HepG2 (cell line): ENCODE measurements around the gene SNX11. TPM values are rescaled to one million over a fixed set of nuclear protein-coding genes. Genes with fewer than 3 reads are reported as not detected.

Source experiments
- GLMP ChIP-seq: sonication (generic); formaldehyde crosslinking; IDR thresholded peaks from 2 replicates; pipeline ENCODE4 v1.9.0; 2021; ENCODE audit warnings: missing genetic modification reagents, mild to moderate bottlenecking, borderline replicate concordance
- HNF4G ChIP-seq, 2 experiments: sonication (generic) in 1 of 2; formaldehyde crosslinking in 1 of 2; IDR thresholded peaks; 2 replicates each; pipeline versions ENCODE4 v1.4.0 to v1.6.1; 2011 to 2020; ENCODE audit warnings: borderline replicate concordance in 2 of 2, low read depth in 2 of 2, mild to moderate bottlenecking in 2 of 2, low read length in 1 of 2, missing genetic modification reagents in 1 of 2, moderate library complexity in 1 of 2
- IKZF4 ChIP-seq: sonication (generic); formaldehyde crosslinking; IDR thresholded peaks from 2 replicates; pipeline ENCODE4 v1.5.1; 2020; ENCODE audit warnings: borderline replicate concordance, mild to moderate bottlenecking, low read depth, missing genetic modification reagents; ENCODE audit errors: not compliant biosample characterization
- ISX ChIP-seq: sonication (generic); formaldehyde crosslinking; conservative IDR thresholded peaks from 2 replicates; pipeline ENCODE4 v1.5.0; 2020; ENCODE audit warnings: missing genetic modification reagents
- KLF15 ChIP-seq: sonication (generic); formaldehyde crosslinking; IDR thresholded peaks from 2 replicates; pipeline ENCODE4 v1.8.1; 2023; ENCODE audit warnings: borderline replicate concordance, mild to moderate bottlenecking, inconsistent platforms, missing genetic modification reagents, mixed read lengths
- KMT2A ChIP-seq: sonication (generic); formaldehyde crosslinking; IDR thresholded peaks from 2 replicates; pipeline ENCODE4 v1.4.0; 2020; ENCODE audit warnings: missing genetic modification reagents
- LCORL ChIP-seq, 2 experiments: fragments of 450-650 bp in 1 of 2; sonication (generic) in 1 of 2; formaldehyde crosslinking in 1 of 2; IDR thresholded peaks; 2 replicates each; pipeline versions ENCODE4 v1.5.0 to v1.6.1; 2017 to 2020; ENCODE audit warnings: antibody characterized with exemption in 1 of 2, missing genetic modification reagents in 1 of 2
- PRMT3 ChIP-seq: sonication (generic); formaldehyde crosslinking; IDR thresholded peaks from 2 replicates; pipeline ENCODE4 v1.8.1; 2022; ENCODE audit warnings: low read depth, mild to moderate bottlenecking, moderate library complexity, missing genetic modification reagents, borderline replicate concordance
- SETDB1 ChIP-seq: sonication (generic); formaldehyde crosslinking; IDR thresholded peaks from 2 replicates; pipeline ENCODE4 v1.5.1; 2020; ENCODE audit warnings: missing genetic modification reagents, mild to moderate bottlenecking, borderline replicate concordance
- TRIM22 ChIP-seq: fragments of 450-650 bp; IDR thresholded peaks from 2 replicates; pipeline ENCODE4 v1.6.1; 2017
- ZBTB7A ChIP-seq: sonication (generic); formaldehyde crosslinking; IDR thresholded peaks from 2 replicates; pipeline ENCODE4 v1.8.0; 2022; ENCODE audit warnings: mild to moderate bottlenecking, missing genetic modification reagents
- ZFP36L2 ChIP-seq: sonication (generic); formaldehyde crosslinking; IDR thresholded peaks from 2 replicates; pipeline ENCODE4 v1.4.0; 2020; ENCODE audit warnings: missing genetic modification reagents
- ZMAT5 ChIP-seq: sonication (generic); formaldehyde crosslinking; IDR thresholded peaks from 2 replicates; pipeline ENCODE4 v1.5.0; 2020; ENCODE audit warnings: mild to moderate bottlenecking, low read depth, missing genetic modification reagents, borderline replicate concordance
- ZNF430 ChIP-seq: sonication (generic); formaldehyde crosslinking; IDR thresholded peaks from 2 replicates; pipeline ENCODE4 v1.9.0; 2021; ENCODE audit warnings: mild to moderate bottlenecking, missing genetic modification reagents
- ZNF432 ChIP-seq: sonication (generic); formaldehyde crosslinking; IDR thresholded peaks from 2 replicates; pipeline ENCODE4 v1.5.0; 2020; ENCODE audit warnings: missing genetic modification reagents, mild to moderate bottlenecking, borderline replicate concordance
- ZNF569 ChIP-seq: sonication (generic); formaldehyde crosslinking; IDR thresholded peaks from 2 replicates; pipeline ENCODE4 v1.5.0; 2020; ENCODE audit warnings: mild to moderate bottlenecking, missing genetic modification reagents, moderate library complexity, borderline replicate concordance
- ZNF704 ChIP-seq: sonication (generic); formaldehyde crosslinking; IDR thresholded peaks from 2 replicates; pipeline ENCODE4 v1.8.1; 2023; ENCODE audit warnings: mild to moderate bottlenecking, inconsistent platforms, moderate library complexity, missing genetic modification reagents, borderline replicate concordance
- ZSCAN31 ChIP-seq: sonication (generic); formaldehyde crosslinking; IDR thresholded peaks from 2 replicates; pipeline ENCODE4 v1.5.0; 2020; ENCODE audit warnings: low read depth, mild to moderate bottlenecking, missing genetic modification reagents
- polyA plus RNA-seq, 8 experiments: library from polyadenylated mRNA; depleted of rRNA in 3 of 8; stranded (reverse) in 7 of 8; unstranded in 1 of 8; fragments of >200 nt; fragmentation: Illumina TruSeq in 4 of 8; extraction: Trizol in 4 of 8; gene quantifications; 2 replicates each; pipeline versions ENCODE4 v1.2.1 to v1.2.3, GENCODE V29; 2011 to 2016; ENCODE audit warnings: low read depth in 4 of 8, missing spikeins in 1 of 8, mixed read lengths in 1 of 8; ENCODE audit not compliant: insufficient read depth in 1 of 8
- total RNA-seq, 5 experiments: library from RNA; depleted of rRNA; stranded (reverse); fragments of >200 nt; fragmentation: Illumina TruSeq; extraction: Trizol; gene quantifications; 2 replicates each; pipeline ENCODE4 v1.2.3, GENCODE V29; 2016; ENCODE audit warnings: low read depth in 1 of 5
- TF ChIP-seq, protein P1 (sequence below): IDR thresholded peaks from 2 replicates; pipeline ENCODE4 v1.6.1; 2016; ENCODE audit warnings: mild to moderate bottlenecking
- TF ChIP-seq, protein P2 (sequence below): sonication (generic); formaldehyde crosslinking; IDR thresholded peaks from 2 replicates; pipeline ENCODE4 v1.4.0; 2020; ENCODE audit warnings: low read depth, mild to moderate bottlenecking, missing genetic modification reagents
- TF ChIP-seq, protein P3 (sequence below): sonication (generic); formaldehyde crosslinking; IDR thresholded peaks from 2 replicates; pipeline ENCODE4 v1.8.1; 2023; ENCODE audit warnings: missing genetic modification reagents, mild to moderate bottlenecking, borderline replicate concordance

SNX11 gene
- total and polyA plus RNA-seq, 2 of the 13 experiments (the other 11 are each of a cell fraction or from before 2014, with no cell fraction given): 12.9 to 14.0 TPM

DNA sequence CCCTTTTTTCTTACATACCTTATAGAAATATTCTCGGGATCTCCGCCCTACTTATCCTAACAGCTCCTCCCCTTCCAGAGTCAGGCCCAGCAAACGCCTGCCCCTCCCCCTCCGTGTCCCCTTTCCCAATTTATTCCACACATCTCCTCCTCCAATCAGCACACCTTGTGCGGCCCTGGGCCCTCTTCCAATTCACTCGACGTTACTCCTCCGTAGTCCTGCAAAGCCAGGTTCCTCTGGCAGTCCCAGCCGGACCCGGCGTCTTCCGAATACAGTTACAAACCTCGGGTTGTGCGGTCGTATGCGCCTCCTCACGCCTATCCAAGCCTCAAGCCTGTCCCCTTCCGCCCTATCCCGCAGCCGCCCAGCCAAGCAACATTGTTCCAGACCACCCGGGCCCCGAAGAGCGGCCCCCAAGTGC is 7.0 kb upstream of the SNX11 start (continued):
- TF ChIP-seq GLMP (CRISPR knock-in tag): no peak
- TF ChIP-seq ZFP36L2 (CRISPR knock-in tag): no peak
- TF ChIP-seq TRIM22: no peak
- no peak for TF ChIP-seq ZBTB7A (CRISPR knock-in tag)
- no peak for TF ChIP-seq SETDB1
- TF ChIP-seq KLF15 (CRISPR knock-in tag): no peak; the same call in 1 of the 2 replicates
- no peak for TF ChIP-seq ZNF704 (CRISPR knock-in tag)
- no peak for TF ChIP-seq ISX (CRISPR knock-in tag)
- TF ChIP-seq, protein P1, sequence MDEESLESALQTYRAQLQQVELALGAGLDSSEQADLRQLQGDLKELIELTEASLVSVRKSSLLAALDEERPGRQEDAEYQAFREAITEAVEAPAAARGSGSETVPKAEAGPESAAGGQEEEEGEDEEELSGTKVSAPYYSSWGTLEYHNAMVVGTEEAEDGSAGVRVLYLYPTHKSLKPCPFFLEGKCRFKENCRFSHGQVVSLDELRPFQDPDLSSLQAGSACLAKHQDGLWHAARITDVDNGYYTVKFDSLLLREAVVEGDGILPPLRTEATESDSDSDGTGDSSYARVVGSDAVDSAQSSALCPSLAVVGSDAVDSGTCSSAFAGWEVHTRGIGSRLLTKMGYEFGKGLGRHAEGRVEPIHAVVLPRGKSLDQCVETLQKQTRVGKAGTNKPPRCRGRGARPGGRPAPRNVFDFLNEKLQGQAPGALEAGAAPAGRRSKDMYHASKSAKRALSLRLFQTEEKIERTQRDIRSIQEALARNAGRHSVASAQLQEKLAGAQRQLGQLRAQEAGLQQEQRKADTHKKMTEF: no peak
- no peak; the same call in 1 of the 2 replicates for TF ChIP-seq ZSCAN31
- no peak for TF ChIP-seq ZNF569 (CRISPR knock-in tag)
- TF ChIP-seq HNF4G (IDR thresholded peaks at IDR 0.05; ENCODE audit: borderline replicate concordance, low read depth, low read length): no peak
- 0 out of 2 replicates have a peak, but pooled peaks have one; percentile 23 for TF ChIP-seq HNF4G (CRISPR knock-in tag; IDR thresholded peaks at IDR 0.05; ENCODE audit: borderline replicate concordance, low read depth)
- TF ChIP-seq ZNF430 (CRISPR knock-in tag): no peak
- no peak for TF ChIP-seq IKZF4 (CRISPR knock-in tag)
- no peak for TF ChIP-seq PRMT3 (CRISPR knock-in tag)
- TF ChIP-seq KMT2A (CRISPR knock-in tag): peak; percentile 8; the same call in 1 of the 2 replicates
- TF ChIP-seq, protein P2, sequence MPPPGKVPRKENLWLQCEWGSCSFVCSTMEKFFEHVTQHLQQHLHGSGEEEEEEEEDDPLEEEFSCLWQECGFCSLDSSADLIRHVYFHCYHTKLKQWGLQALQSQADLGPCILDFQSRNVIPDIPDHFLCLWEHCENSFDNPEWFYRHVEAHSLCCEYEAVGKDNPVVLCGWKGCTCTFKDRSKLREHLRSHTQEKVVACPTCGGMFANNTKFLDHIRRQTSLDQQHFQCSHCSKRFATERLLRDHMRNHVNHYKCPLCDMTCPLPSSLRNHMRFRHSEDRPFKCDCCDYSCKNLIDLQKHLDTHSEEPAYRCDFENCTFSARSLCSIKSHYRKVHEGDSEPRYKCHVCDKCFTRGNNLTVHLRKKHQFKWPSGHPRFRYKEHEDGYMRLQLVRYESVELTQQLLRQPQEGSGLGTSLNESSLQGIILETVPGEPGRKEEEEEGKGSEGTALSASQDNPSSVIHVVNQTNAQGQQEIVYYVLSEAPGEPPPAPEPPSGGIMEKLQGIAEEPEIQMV: no peak
- TF ChIP-seq ZNF432 (CRISPR knock-in tag): no peak
- no peak for TF ChIP-seq ZMAT5 (CRISPR knock-in tag)
- TF ChIP-seq LCORL (IDR thresholded peaks at IDR 0.05): peak; percentile 43; the same call in 1 of the 2 replicates
- TF ChIP-seq LCORL (CRISPR knock-in tag; IDR thresholded peaks at IDR 0.05): no peak
- TF ChIP-seq, protein P3, sequence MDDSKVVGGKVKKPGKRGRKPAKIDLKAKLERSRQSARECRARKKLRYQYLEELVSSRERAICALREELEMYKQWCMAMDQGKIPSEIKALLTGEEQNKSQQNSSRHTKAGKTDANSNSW (CRISPR knock-in tag): 0 out of 2 replicates have a peak, but pooled peaks have one; percentile 10
